HCT116 (cell line): ENCODE measurements around the gene TPRG1. TPM values are rescaled to one million over a fixed set of nuclear protein-coding genes. Genes with fewer than 3 reads are reported as not detected.

ENCODE experiments used
- ATAC-seq: fragments of 200-7000 bp; cut with Tn5 transposase; 2 replicates; pipeline ENCODE4 v1.9.1; 2020; ENCODE audit warnings: mild to moderate bottlenecking, moderate library complexity
- BruUV-seq: library from RNA; stranded (reverse); fragments of 400-500 nt; replicated peaks from 2 replicates; lab custom pipeline; 2021; lab: Mats Ljungman, UMichigan
- CTCF ChIA-PET: fragments of 300-600 bp; sonication (Branson Sonifier 250); formaldehyde crosslinking; loops from one replicate; lab custom pipeline; 2021; ENCODE audit warnings: antibody characterized with exemption; lab: Charles Lee
- POLR2A ChIA-PET: fragments of 300-600, 350-600 bp; sonication (Branson Sonifier 250); formaldehyde crosslinking; loops from one replicate; lab custom pipeline; 2021; ENCODE audit warnings: antibody characterized with exemption; lab: Charles Lee
- RAD21 ChIA-PET, 2 experiments: fragments of 300-600 bp; sonication (Branson Sonifier 250); formaldehyde crosslinking; loops; one replicate each; lab custom pipeline; 2023; ENCODE audit warnings: low total read pairs in 2 of 2; ENCODE audit not compliant: uncharacterized antibody in 2 of 2, unreplicated experiment in 2 of 2, low non-redundant PET in 1 of 2; lab: Charles Lee
- DNase-seq: peaks from one replicate; pipeline ENCODE4 v3.0.0-alpha.2; 2010; ENCODE audit warnings: low read depth, low spot score
- H2AFZ ChIP-seq: fragments of 200-600 bp; shearing (Covaris generic), sonication (generic); 2 replicates; pipeline ENCODE4 v1.6.1; 2017; ENCODE audit warnings: low read depth, mixed run types, mixed read lengths, antibody characterized with exemption, low read length; ENCODE audit not compliant: poor library complexity, severe bottlenecking
- H3K27ac ChIP-seq: 2 replicates; pipeline ENCODE4 v1.5.1; 2012; ENCODE audit warnings: low read depth, low read length
- H3K27me3 ChIP-seq: fragments of 200-600 bp; sonication (generic); 2 replicates; pipeline ENCODE4 v1.6.1; 2016; ENCODE audit warnings: mixed run types, low read length, mixed read lengths; ENCODE audit not compliant: insufficient read depth
- H3K36me3 ChIP-seq, 2 experiments: fragments of 200-500 bp in 1 of 2; fragments of 200-600 bp in 1 of 2; sonication (Bioruptor generic) in 1 of 2; sonication (generic) in 1 of 2; 2 replicates each; pipeline versions ENCODE4 v1.5.1 to v1.6.1; 2014 to 2016; ENCODE audit warnings: low read length in 2 of 2, inconsistent platforms in 1 of 2, mixed read lengths in 1 of 2, mixed run types in 1 of 2; ENCODE audit not compliant: insufficient read depth in 2 of 2, control insufficient read depth in 1 of 2
- H3K4me1 ChIP-seq, 2 experiments: fragments of 200-600 bp in 1 of 2; sonication (generic) in 1 of 2; 2 replicates each; pipeline versions ENCODE4 v1.5.1 to v1.6.1; 2012 to 2017; ENCODE audit warnings: low read length in 2 of 2, inconsistent platforms in 1 of 2, mild to moderate bottlenecking in 1 of 2, mixed read lengths in 1 of 2, mixed run types in 1 of 2, moderate library complexity in 1 of 2; ENCODE audit not compliant: insufficient read depth in 2 of 2, control insufficient read depth in 1 of 2
- H3K4me2 ChIP-seq: fragments of 200-600 bp; sonication (generic); 2 replicates; pipeline ENCODE4 v1.6.1; 2017; ENCODE audit warnings: mixed run types, low read length, mixed read lengths
- H3K4me3 ChIP-seq, 2 experiments: fragments of 200-600 bp in 1 of 2; sonication (generic) in 1 of 2; replicated peaks in 1 of 2; 2 replicates each; pipeline ENCODE4 v1.5.1; 2011 to 2016; ENCODE audit warnings: low read length in 2 of 2, control low read depth in 1 of 2, low read depth in 1 of 2, mild to moderate bottlenecking in 1 of 2, mixed read lengths in 1 of 2, mixed run types in 1 of 2
- H3K79me2 ChIP-seq: fragments of 200-600 bp; sonication (generic); 2 replicates; pipeline ENCODE4 v1.6.1; 2017; ENCODE audit warnings: mild to moderate bottlenecking, mixed run types, low read length, moderate library complexity, mixed read lengths; ENCODE audit not compliant: insufficient read depth
- H3K9ac ChIP-seq: fragments of 200-600 bp; sonication (generic); 2 replicates; pipeline ENCODE4 v1.6.1; 2016; ENCODE audit warnings: low read length, mixed read lengths
- H3K9me2 ChIP-seq: fragments of 200-600 bp; sonication (generic), shearing (Covaris generic); 2 replicates; pipeline ENCODE4 v1.6.1; 2017; ENCODE audit warnings: mixed run types, mild to moderate bottlenecking, moderate library complexity; ENCODE audit not compliant: insufficient read depth
- H3K9me3 ChIP-seq, 2 experiments: fragments of 200-500 bp in 1 of 2; fragments of 200-600 bp in 1 of 2; sonication (Bioruptor generic) in 1 of 2; sonication (generic) in 1 of 2; 2 replicates each; pipeline ENCODE4 v1.6.1; 2014 to 2017; ENCODE audit warnings: low read length in 2 of 2, mixed read lengths in 2 of 2, inconsistent platforms in 1 of 2, low read depth in 1 of 2, mild to moderate bottlenecking in 1 of 2, mixed run types in 1 of 2, moderate library complexity in 1 of 2; ENCODE audit not compliant: control insufficient read depth in 1 of 2, insufficient read depth in 1 of 2
- H4K20me1 ChIP-seq: fragments of 200-600 bp; sonication (generic), shearing (Covaris generic); 2 replicates; pipeline ENCODE4 v1.6.1; 2017; ENCODE audit warnings: mixed run types, mild to moderate bottlenecking, moderate library complexity; ENCODE audit not compliant: insufficient read depth
- CEBPB ChIP-seq: IDR thresholded peaks from 2 replicates; pipeline ENCODE4 v1.6.1; 2012; ENCODE audit warnings: low read depth
- CTCF ChIP-seq, 3 experiments: fragments of 200-600 bp in 1 of 3; sonication (generic) in 1 of 3; IDR thresholded peaks in 2 of 3; conservative IDR thresholded peaks in 1 of 3; 2 replicates each; pipeline ENCODE4 v1.5.1; 2012 to 2017; ENCODE audit warnings: low read depth in 2 of 3, low read length in 2 of 3, antibody characterized with exemption in 1 of 3, borderline replicate concordance in 1 of 3, control low read depth in 1 of 3, mild to moderate bottlenecking in 1 of 3, mixed read lengths in 1 of 3, mixed run types in 1 of 3, moderate library complexity in 1 of 3; ENCODE audit not compliant: insufficient read depth in 1 of 3
- EGR1 ChIP-seq: IDR thresholded peaks from 2 replicates; pipeline ENCODE4 v1.6.1; 2012; ENCODE audit warnings: low read depth
- EZH2 ChIP-seq: fragments of 200-600 bp; sonication (generic); IDR thresholded peaks from 2 replicates; pipeline ENCODE4 v1.6.1; 2017; ENCODE audit warnings: antibody characterized with exemption, mixed run types
- EZH2phosphoT487 ChIP-seq: fragments of 200-600 bp; IDR thresholded peaks from 2 replicates; pipeline ENCODE4 v1.6.1; 2018; ENCODE audit warnings: antibody characterized with exemption, borderline replicate concordance
- JUND ChIP-seq: IDR thresholded peaks from 2 replicates; pipeline ENCODE4 v1.6.1; 2012
- POLR2A ChIP-seq: IDR thresholded peaks from 2 replicates; pipeline ENCODE4 v1.7.0; 2011; ENCODE audit warnings: borderline replicate concordance; ENCODE audit not compliant: insufficient read depth, insufficient read length; ENCODE audit errors: extremely low read depth
- RAD21 ChIP-seq: IDR thresholded peaks from 2 replicates; pipeline ENCODE4 v1.6.1; 2012; ENCODE audit warnings: low read depth, mild to moderate bottlenecking
- REST ChIP-seq: IDR thresholded peaks from 2 replicates; pipeline ENCODE4 v1.6.1; 2012; ENCODE audit warnings: low read depth
- SIN3A ChIP-seq: IDR thresholded peaks from 2 replicates; pipeline ENCODE4 v1.6.1; 2012; ENCODE audit warnings: low read depth
- SP1 ChIP-seq: IDR thresholded peaks from 2 replicates; pipeline ENCODE4 v1.6.1; 2012; ENCODE audit warnings: low read depth
- SRF ChIP-seq: IDR thresholded peaks from 2 replicates; pipeline ENCODE4 v1.6.1; 2012; ENCODE audit warnings: low read depth
- TCF7L2 ChIP-seq: IDR thresholded peaks from 2 replicates; pipeline ENCODE4 v1.7.0; 2011; ENCODE audit warnings: borderline replicate concordance, inconsistent platforms; ENCODE audit not compliant: insufficient read depth, insufficient read length; ENCODE audit errors: extremely low read depth
- YY1 ChIP-seq: IDR thresholded peaks from 2 replicates; pipeline ENCODE4 v1.6.1; 2011; ENCODE audit warnings: low read length, low read depth, moderate library complexity, mild to moderate bottlenecking; ENCODE audit not compliant: insufficient replicate concordance; ENCODE audit errors: extremely low read depth
- ZBTB33 ChIP-seq: IDR thresholded peaks from 2 replicates; pipeline ENCODE4 v1.6.1; 2011; ENCODE audit warnings: mild to moderate bottlenecking, low read length, moderate library complexity; ENCODE audit not compliant: insufficient replicate concordance; ENCODE audit errors: extremely low read depth
- ZFX ChIP-seq: fragments of 450-650 bp; IDR thresholded peaks from 2 replicates; pipeline ENCODE4 v1.6.1; 2017
- ZNF274 ChIP-seq: fragments of 200-500 bp; sonication (Bioruptor generic); IDR thresholded peaks from 2 replicates; pipeline ENCODE4 v1.6.1; 2014; ENCODE audit warnings: mild to moderate bottlenecking, low read depth, low read length, inconsistent platforms
- intact Hi-C: fragments of 100-400 bp; cut with micrococcal nuclease; formaldehyde crosslinking; loops from 2 replicates; pipeline ENCODE4 v1.10.0; 2022
- total RNA-seq: library from RNA; stranded (reverse); gene quantifications from one replicate; pipeline ENCODE4 v1.2.1, GENCODE V29; 2021; ENCODE audit not compliant: unreplicated experiment

Gene TPRG1
- total RNA-seq, 1 experiment from 2014 or later, result 2.8 TPM

- TF ChIP-seq REST (no peak), EZH2phosphoT487 (no peak)
These were observed 51.3 kb downstream of the TPRG1 start (continued) for GRCh38 chr3:189222927-189223636.

- RAD21 ChIA-PET, result no interaction called here
These were observed 53.7 kb downstream of the TPRG1 start for GRCh38 chr3:189225431-189225830.

More at GRCh38 chr3:189225431-189225830, 53.7 kb downstream of the TPRG1 start:
- ATAC-seq (no peak), DNase-seq (no peak)
- ChIA-PET POLR2A (no interaction called here), CTCF (no interaction called here)
- Histone ChIP-seq H3K79me2 (no peaks in the 10 kb centered on the region), H3K4me1 (no peaks in the 10 kb centered on the region), H4K20me1 (no peaks in the 10 kb centered on the region), H3K9ac (no peak overlapping the region), H3K9me2 (no peaks in the 10 kb centered on the region), H3K27ac (no peak overlapping the region), H3K9me3 (no peaks in the 10 kb centered on the region), H3K4me2 (no peak overlapping the region), H3K27me3 (no peaks in the 10 kb centered on the region), H3K4me3 (no peak overlapping the region), H2AFZ (no peak overlapping the region), H3K36me3 (no peaks in the 10 kb centered on the region)
- TF ChIP-seq EGR1, result no peak
- TF ChIP-seq POLR2A, result no peak
- TF ChIP-seq SP1, result no peak
- no peak for TF ChIP-seq RAD21
- TF ChIP-seq ZBTB33, result no peak
- no peak for TF ChIP-seq TCF7L2
- TF ChIP-seq ZNF274, result no peak
- TF ChIP-seq EZH2phosphoT487, result no peak
- no peak for TF ChIP-seq EZH2
- no peak for TF ChIP-seq ZFX
- TF ChIP-seq JUND, result no peak
- TF ChIP-seq CEBPB, result no peak
- no peak for TF ChIP-seq YY1
- TF ChIP-seq SIN3A, result no peak
- TF ChIP-seq SRF, result no peak
- TF ChIP-seq CTCF (IDR thresholded peaks at IDR 0.05 in 2 of 3, conservative IDR thresholded peaks at IDR 0.05 in 1 of 3; ENCODE audit: borderline replicate concordance in 1 of 3, insufficient read depth in 1 of 3, low read depth in 2 of 3, low read length in 2 of 3), result no peak
- no TSS peak for BruUV-seq
- intact Hi-C loops, result no loop called here
